HG03432 (cell line): ENCODE measurements around the gene MSMB.
A peak's percentile ranks its signal among the peaks of the same experiment; 100 is the strongest.

Source experiments
- ATAC-seq: cut with Tn5 transposase; IDR thresholded peaks from one replicate; pipeline ENCODE4 v1.9.1; 2021; ENCODE audit warnings: mild to moderate bottlenecking, moderate library complexity; ENCODE audit not compliant: unreplicated experiment

Gene MSMB

DNA sequence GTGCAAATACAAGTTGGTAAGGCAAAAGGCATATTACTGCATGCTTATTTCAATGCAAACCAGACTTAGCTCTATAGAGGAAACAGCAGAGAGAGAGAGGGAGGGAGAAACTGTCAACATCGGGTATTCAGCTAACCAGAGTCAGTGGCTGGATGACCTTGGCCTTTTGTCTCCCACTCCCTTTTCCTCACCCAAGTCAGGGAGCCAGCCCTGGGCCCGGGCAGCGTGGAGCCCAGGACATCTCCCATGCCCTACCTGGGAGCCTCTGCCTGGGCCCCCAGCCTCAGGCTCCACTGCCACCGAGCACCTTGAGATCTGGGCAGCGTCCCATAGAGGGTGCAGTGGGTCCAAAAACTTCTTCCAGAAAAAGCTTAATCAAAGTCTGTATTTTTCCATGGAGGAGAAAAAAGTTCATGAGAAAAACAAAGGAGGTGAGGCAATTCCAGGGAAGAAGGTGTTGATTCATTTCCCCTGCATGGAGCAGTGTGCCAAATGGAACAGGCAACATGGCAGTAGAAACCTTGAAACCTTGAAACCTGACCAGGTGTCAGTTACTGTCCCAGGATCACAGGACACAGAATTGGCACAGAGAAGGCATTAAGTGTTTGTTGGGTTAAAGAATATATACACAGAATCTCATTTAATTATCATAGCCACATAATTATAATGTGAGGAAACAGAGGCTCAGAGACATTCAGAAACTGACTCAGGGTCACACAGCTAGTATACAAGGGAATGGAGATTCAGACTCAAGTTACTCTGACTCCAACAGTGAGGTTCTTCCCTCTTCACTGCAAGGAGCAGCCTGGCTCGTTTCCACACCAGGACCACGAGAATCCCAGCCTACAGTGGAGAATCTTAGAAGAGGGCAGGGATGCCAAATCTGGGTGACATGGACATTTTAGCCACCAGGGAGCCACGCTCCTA, 9.9 kb downstream of the MSMB start:
- no peak for ATAC-seq

DNA sequence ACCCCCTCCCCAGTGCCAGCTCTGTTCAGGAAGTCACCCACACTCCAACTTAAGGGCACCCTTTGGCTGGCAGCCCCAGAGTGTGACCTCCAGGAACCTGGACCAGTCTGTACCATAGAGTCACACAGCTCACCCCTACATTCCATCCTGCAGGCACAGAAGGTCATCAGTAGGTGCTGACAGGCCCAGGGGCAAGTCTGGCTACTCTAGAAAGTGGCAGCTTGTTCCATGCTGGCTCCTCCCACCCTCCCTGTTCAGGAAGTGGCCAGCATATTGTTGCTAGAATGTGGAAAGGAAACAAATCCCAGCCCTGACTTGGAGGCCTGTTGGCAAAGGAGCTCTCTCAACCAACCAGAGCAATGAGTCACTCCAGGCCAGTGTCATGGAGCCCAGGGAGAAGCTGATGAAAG, 12.5 kb downstream of the MSMB start:
- no peak for ATAC-seq

DNA sequence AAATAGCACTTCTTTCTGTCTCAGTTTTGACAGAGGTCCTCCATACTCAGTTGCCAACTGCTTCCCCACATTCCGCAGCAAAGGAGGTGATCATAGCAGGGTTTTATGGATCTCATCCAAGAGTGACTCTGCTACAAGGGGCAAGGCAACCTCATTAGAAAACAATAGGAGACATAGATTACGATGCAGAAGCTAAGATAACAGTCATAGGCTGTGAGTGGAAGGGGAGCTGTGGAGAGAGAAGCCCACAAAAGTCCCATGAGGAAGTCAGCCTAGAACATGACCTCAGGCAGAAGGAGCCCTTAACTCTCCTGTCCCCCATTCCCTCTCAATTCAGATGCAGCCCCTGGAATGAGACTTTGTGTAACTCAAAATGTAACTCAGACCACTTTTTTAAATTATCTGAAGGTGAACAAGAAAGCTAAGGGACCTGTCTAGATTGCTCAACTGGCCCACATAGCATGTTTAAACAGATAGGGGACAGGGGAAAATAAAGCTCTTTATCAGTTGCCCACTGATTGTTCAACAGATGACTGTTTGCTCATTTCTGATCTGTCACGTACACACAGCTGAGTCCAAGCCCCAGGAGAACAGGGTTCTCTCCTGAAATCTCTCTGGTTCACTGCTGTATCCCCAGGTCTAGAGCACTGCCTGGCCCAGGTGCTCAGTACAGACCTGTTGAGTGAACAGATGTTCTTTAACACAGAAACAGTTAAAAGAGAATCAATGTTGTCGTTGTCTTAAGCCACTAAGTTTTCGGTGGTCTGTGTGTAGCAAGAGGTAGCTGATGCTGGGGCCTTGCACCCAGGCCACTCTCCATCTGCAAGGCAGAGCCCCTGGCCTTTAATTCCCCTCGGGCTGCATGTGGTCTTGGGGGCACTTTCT, 14.2 kb downstream of the MSMB start:
- ATAC-seq, result no peak

DNA sequence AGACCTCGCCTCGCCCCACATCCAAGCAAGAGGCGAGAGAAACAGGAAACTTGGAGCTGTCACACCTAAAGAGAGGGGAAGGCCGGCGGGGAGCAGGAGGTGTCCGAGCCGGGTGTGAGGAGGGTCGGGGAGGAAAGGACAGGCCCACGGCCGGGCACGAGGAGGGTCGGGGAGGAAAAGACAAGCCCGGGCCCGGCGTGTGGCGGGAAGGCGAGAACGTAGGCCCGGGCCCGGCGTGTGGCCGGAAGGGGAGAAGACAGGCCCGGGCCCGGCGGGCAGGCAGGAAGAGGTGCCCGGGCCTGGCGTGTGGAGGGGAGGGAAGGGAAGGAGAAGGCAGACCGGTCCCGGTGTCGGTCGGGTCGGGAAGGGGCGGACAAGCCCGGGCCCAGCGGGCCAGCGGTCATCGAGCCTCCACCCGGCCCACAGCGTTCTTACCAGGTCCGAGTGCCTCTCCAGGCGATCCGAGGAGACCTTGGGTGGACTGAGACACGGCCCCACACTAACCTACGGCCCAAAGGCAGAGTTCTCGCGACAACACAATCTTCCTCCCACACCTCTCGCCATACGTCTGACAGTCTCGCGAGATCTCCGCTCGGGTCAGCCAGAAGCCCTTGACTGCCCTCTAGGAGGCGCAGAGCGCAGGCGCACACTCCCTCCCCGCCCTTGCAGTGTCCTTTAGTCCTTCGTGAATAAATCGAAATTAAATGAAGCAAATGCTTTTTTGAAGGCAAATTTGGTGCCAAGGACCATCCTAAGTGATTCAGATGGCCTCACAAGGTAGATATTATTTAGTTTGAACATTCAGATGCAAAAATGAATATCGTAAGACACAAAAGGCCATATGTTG, 15.8 kb downstream of the MSMB start, which contains the start of gene NCOA4:
Gene NCOA4, minus strand, starts transcription at position 533 of the 847 bp plus-strand sequence. CDS start 13,943 bp downstream, outside the sequence.
- peak; percentile 98 for ATAC-seq

DNA sequence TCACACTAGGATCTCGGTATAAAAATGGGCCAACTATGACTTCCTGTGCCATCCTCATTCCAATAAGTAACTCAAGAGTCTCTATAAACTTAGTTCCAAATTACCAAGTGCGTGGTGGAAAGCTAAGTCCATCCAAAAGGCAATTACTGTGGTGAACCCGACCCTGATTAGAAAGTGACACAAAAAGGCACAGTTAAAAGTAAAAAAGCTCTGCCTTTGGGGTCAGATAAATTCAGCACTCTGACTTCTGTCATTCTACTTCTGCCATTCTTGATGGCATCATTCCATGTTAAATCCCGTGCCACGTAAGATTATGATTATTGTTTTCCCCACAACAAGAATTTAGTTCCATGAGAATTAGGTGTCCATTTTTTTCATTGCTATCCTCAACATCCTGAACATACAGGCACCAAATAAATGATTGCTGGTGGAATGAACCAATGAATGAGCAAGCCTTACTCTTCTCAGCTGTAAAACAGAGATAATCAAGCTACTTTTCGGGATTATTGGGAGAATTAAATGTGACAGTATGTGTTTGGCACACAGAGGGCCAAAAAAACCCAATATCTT, 16.5 kb downstream of the MSMB start:
- ATAC-seq, result no peak

DNA sequence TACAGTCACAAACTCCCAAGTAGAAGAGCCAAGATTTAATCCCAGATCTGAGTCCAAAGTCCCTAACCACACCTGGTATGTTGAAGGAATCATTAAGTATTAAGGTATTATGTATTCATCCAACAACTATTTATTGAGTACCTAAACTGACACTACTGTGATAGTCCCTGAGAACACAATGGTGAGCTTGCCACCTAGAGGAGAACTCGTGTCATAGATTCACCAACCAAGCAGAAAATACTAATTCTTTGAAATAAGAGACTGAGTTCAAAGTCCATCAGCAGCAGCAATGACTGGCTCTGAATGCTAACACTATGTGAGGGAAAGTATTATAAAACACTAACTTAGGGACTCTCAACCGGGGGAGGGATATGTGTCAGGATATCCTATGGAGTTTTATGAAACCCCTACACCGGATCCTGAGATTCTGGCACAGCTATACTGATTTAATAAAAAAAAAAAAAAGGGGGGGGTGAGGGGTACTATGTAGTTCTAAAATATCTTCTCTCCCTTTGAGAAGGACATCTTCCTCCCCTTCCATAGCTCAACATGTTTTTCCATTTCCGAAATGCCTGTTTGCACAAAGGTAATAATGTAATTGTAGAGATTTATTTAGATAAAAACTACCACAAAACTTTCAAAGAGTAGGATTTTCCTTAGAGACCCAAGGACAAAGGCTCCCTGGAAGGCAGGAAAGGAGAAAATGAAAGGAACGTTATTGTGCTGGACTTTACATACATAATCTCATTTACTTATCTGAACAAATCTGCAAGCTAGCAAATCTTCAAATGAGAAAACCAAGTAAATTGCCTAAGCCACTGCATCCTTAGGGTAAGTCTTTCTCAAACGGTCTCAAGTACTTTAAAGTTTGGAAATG, 17.2 kb downstream of the MSMB start:
- ATAC-seq, result peak; percentile 38

DNA sequence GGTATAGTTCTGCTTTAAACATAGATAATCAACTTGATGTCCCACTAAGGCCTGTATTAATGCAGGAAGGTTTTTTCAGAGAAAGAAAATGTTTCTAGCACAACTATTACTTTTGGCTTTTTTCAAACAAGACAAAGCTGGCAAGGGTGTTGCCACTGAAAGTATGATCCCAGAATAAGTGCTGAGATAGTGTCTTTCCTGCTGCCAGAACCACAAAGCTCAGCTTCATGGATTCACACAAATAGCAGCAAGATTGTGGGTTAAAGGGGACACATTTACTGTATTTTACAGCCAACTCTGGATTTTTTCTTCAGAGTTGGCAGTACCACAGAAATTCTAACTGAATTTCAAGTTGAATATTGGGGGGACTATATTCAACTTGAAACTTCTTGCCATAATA, 20.0 kb downstream of the MSMB start:
- no peak for ATAC-seq

DNA sequence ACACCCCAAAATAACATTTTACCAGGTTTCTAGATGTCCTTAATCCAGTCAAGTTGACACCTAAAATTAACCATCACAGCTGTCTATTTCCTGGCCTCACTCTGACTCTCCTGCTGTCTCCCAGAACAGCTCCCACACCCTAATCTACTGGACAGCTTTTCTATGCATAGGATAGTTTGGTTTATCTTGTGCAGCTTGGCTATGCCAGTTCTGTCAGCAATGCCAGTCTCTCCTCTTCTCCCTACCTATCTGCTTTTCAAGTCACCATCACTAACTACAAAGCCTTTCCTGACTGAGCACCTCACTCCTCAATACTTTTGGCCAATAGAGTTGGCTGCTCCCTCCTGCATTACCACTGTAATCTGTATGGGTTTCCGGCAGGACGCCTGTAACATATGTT, 20.7 kb downstream of the MSMB start:
- no peak for ATAC-seq

DNA sequence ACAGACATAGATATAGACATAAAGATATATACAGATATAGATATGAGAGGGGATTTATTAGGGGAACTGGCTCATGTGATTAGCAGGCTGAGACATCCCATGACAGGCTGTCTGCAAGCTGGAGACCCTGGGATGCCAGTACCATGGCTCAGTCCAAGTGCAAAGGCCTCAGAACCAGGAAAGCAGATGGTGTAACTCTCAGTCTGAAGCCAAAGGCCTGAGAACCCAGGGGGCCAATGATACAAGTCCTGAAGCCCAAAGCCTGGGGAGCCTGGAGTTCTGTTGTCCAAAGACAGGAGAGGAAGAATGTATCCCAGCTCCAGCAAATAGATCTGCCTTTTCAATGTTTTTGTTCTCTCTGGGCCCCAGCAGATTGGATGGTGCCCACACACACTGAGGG, 21.1 kb downstream of the MSMB start:
- ATAC-seq, result no peak

DNA sequence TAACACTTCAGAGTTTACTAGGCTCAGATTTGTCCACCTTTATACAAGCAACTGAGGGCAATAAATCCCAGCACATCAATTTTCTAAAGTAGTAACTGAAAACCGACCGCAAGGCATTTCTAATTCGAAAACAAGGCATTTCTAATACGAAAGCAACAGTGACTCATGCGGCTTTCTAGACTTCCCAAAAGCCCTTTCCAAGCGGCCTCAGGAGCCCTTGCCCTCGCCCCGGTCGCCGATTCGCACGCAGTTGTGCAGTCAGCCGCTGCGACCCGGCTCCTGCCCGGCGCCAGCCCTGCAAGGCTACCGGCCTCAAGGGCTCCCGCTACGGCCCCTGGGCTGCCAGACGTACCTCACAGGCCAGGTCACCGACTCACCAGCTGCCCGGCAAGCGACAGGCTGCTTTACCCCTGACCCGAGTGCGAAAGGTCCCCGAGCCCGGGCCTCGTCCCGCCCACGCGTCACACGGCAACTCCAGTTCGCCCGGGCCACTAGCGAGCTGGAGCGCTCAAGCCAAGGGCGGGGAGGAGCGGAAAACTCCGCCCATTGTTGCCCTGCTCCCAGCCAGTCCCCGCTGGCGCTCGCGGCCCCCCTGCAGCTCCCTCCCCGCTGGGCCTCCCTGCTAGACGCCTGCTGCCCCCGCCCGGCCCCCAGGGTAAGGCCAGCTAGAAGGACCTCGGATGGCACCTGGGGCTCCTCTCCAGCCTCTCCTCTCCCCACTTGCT, 22.9 kb downstream of the MSMB start:
- peak; percentile 96 for ATAC-seq

DNA sequence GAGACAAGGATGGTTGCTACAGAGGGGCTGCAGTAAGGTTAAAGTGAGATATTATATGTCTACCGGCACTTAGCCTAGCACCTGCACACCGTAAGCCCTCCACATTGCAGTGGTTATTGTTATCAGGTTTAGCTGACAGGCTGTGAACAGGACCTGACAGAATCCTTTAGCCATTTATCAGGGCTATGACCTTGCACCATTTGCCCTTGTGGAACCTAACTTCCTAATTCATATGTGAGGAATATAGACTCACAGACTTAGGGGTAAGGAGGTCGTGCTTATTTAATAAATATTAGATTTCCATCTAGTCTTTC, 25.8 kb downstream of the MSMB start:
- no peak for ATAC-seq

DNA sequence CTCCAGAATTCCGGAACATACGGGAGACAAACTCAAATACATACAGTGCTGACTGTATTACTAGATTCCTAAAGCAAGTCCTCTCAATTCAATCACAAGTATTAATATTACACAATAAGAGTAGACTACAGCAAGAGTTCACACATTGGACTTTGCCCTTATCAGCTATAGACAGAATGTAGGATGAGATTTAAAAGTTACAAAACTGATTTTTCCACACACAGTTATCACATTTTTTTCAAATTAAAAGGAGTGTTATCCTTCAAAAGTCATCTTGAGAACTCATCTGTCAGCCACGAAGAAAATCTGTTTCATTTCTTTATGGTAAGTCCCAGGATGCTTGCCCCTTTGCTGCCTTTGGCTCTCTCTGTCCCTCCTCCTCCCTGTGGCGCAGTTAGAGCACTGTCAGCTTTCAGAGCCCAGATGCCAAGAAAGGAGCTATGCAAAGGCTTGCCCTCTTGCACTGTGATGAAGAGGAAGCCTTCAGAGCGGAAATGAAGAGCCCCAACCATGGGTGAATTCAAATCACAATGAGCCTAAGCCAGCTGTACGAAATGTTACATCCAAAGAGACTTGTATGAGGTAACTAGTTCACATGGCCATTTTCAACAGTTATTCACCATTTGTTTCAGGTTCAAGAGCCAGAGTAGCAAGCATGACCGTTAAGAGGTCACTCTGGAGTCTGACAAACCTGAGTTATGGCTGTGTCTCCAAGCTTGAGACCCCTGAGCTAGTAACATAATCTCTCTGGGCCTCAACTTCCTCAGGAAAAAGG, 26.3 kb downstream of the MSMB start:
- ATAC-seq, result no peak

DNA sequence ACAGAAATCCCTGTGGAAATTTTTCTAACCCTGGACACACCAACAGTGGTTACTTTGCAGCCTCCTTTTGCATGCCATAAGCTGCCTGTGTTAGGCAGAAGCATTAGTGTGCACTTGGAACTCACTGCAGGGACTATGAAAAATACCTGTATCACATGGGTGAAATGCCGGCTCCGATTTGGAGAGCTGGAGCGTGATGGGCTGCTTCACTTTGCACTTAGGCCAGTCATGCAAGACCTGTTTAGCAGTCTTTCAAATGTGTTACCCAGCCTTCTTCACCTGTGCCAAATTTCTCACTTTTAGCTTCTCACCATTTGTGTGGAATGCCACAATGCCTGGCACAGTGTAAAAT, 26.9 kb downstream of the MSMB start:
- no peak for ATAC-seq

DNA sequence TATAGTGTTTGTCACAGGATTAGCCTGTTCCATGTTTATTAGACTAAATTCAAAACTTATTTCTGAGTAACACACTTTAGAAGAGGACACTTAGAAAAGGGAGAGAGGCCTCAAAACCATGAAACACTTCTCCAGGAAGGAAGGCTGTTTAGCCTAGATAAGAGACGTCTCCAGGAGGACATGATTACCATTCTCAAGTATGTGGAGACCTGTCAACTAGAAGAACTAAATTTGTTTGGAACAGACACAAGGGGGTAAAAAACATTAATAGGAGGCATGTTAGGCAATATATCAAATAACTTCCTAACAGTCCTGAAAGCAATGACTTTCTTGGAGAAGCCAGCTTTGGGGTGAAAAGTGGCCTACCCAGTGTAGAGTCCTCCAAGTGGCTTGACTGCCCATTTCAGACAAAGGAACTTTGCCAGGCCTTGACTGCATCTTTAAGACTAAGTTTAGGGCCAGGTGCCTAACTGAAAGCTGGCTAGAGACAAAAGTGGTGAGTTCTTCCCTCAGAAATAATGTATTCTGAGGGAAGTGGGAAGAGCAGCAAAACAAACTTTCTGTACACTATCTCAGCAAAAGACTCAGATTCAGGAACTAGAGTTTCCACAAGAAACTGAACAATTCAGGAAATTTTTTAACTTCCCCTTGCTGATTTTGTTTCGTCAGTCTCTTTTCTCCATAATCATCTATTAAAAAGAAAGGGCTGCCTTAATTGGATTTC, 27.5 kb downstream of the MSMB start:
- ATAC-seq, result no peak

DNA sequence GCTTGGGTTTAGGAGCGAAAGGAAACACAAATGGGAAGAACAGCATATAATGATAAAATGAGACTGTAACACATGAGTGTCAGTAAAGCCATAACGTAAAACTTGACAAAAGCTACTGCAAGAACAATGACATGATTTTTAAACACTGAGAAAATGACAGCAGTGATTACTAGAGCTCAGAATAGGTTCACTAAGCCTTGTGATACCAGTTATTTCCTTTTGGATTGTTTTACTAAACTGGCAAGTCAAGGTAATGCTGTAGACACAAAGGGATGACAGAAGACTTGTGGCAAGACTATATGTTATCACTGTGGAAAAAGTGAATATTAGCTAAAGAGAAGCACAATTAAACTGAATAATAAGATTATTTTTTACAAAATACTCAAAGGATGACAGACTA, 28.3 kb downstream of the MSMB start:
- ATAC-seq, result no peak

DNA sequence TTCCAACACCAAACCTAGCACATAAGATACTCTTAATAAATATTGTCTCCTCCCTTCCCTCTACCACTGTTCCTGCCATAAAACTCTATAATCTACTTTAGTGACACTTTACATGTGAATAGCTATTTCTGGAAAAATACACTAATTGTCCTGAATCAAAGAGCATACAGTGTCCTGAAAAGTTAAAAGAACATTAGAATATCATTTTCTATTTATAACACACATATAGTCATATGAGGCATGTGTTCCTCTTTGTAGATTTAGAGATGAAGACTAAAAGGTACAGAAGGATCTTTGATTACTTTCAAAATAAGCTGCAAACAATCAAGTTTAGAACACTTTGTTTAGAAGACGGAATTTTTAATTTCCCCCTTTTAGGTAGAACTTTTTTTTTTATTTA, 29.3 kb downstream of the MSMB start:
- no peak for ATAC-seq

DNA sequence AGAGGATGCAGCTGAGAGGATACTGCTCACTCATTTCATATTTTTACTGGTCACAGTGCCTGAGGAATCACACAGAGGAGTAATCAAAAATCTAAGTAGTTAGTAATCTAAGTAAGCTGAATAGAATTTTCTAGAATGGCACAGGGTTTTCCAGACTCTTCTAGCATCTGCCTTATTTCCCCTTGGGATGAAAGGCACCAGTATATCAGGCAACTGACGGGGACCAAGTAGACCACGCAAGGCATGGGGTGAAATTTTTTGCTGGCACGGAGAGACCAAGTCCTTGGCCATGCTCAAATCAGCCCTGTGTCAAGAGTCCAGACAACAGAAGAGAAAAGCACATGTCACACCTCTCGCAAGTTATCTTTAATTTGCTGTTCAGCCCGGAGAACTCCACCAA, 29.9 kb downstream of the MSMB start:
- ATAC-seq, result no peak
